Naive thymus-derived CD4-positive, alpha-beta T cell (primary cell): ENCODE measurements around the gene CACHD1. TPM values are rescaled to one million over a fixed set of nuclear protein-coding genes. Genes with fewer than 3 reads are reported as not detected.

Experiments
- ATAC-seq: fragments of 150-1000 bp; cut with Tn5 transposase; 2 replicates; pipeline ENCODE4 v1.10.0; 2021; ENCODE audit warnings: mild to moderate bottlenecking, moderate library complexity
- CTCF ChIA-PET: fragments of 350-600 bp; sonication (Branson Sonifier 250); formaldehyde crosslinking; loops from one replicate; lab custom pipeline; 2021; ENCODE audit warnings: antibody characterized with exemption; lab: Charles Lee
- POLR2A ChIA-PET: fragments of 350-600 bp; sonication (Branson Sonifier 250); formaldehyde crosslinking; loops from one replicate; lab custom pipeline; 2021; ENCODE audit warnings: antibody characterized with exemption, inconsistent platforms; lab: Charles Lee
- DNase-seq, 9 donors: peaks; one replicate each; pipeline versions ENCODE4 v3.0.0 to v3.0.0-alpha.2; 2020 to 2022; ENCODE audit warnings: mixed read lengths in 1 of 9
- H3K27ac ChIP-seq: one replicate; pipeline ENCODE4 v1.7.0; 2013; ENCODE audit warnings: mild to moderate bottlenecking, low read depth, low read length, moderate library complexity
- H3K27me3 ChIP-seq, 2 donors: one replicate each; pipeline ENCODE4 v1.7.0; 2013; ENCODE audit warnings: low read length in 2 of 2, mild to moderate bottlenecking in 2 of 2, moderate library complexity in 2 of 2; ENCODE audit not compliant: control insufficient read depth in 2 of 2, insufficient read depth in 2 of 2
- H3K36me3 ChIP-seq, 3 experiments: 1 replicate in 2 of 3; 2 replicates in 1 of 3; pipeline ENCODE4 v1.7.0; 2013; ENCODE audit warnings: low read length in 3 of 3, mild to moderate bottlenecking in 3 of 3, moderate library complexity in 1 of 3; ENCODE audit not compliant: insufficient read depth in 3 of 3, control insufficient read depth in 2 of 3
- H3K4me1 ChIP-seq, 2 donors: one replicate each; pipeline ENCODE4 v1.7.0; 2013; ENCODE audit warnings: low read length in 2 of 2, mild to moderate bottlenecking in 2 of 2, moderate library complexity in 1 of 2; ENCODE audit not compliant: control insufficient read depth in 2 of 2, insufficient read depth in 2 of 2
- H3K4me3 ChIP-seq: 2 replicates; pipeline ENCODE4 v1.7.0; 2013; ENCODE audit warnings: mild to moderate bottlenecking, low read length
- H3K9me3 ChIP-seq, 3 experiments: 1 replicate in 2 of 3; 2 replicates in 1 of 3; pipeline ENCODE4 v1.7.0; 2013; ENCODE audit warnings: low read length in 3 of 3; ENCODE audit not compliant: control insufficient read depth in 2 of 3
- H3K27ac Mint-ChIP-seq, 9 donors: one replicate each; pipeline ENCODE4 v1.8.0; 2020 to 2022; ENCODE audit warnings: mixed read lengths in 9 of 9, mild to moderate bottlenecking in 8 of 9, moderate library complexity in 5 of 9, inconsistent platforms in 2 of 9
- H3K27me3 Mint-ChIP-seq, 5 donors: one replicate each; pipeline ENCODE4 v1.8.0; 2021 to 2022; ENCODE audit warnings: mixed read lengths in 5 of 5, mild to moderate bottlenecking in 1 of 5
- H3K36me3 Mint-ChIP-seq, 5 donors: one replicate each; pipeline ENCODE4 v1.8.0; 2020 to 2022; ENCODE audit warnings: mixed read lengths in 5 of 5, mild to moderate bottlenecking in 3 of 5, inconsistent platforms in 1 of 5
- H3K4me1 Mint-ChIP-seq, 7 donors: one replicate each; pipeline ENCODE4 v1.8.0; 2020 to 2022; ENCODE audit warnings: mixed read lengths in 7 of 7, mild to moderate bottlenecking in 3 of 7, inconsistent platforms in 1 of 7
- H3K4me3 Mint-ChIP-seq, 10 donors: one replicate each; pipeline ENCODE4 v1.8.0; 2020 to 2022; ENCODE audit warnings: mild to moderate bottlenecking in 10 of 10, mixed read lengths in 10 of 10, moderate library complexity in 6 of 10, inconsistent platforms in 2 of 10
- H3K9me3 Mint-ChIP-seq, 11 donors: one replicate each; pipeline ENCODE4 v1.8.0; 2020 to 2022; ENCODE audit warnings: mixed read lengths in 11 of 11, mild to moderate bottlenecking in 4 of 11, inconsistent platforms in 1 of 11, moderate library complexity in 1 of 11
- intact Hi-C, 2 donors: fragments of 100-400 bp; cut with micrococcal nuclease; formaldehyde crosslinking; loops; one replicate each; pipeline ENCODE4 v1.15.1; 2023
- polyA plus RNA-seq, 2 donors: library from polyadenylated mRNA; unstranded; fragments of 300-500 nt; fragmentation: Illumina TruSeq; gene quantifications; one replicate each; pipeline ENCODE4 v1.2.3, GENCODE V29; 2021
- total RNA-seq, 6 experiments: library from RNA in 5 of 6; stranded (reverse) in 5 of 6; gene quantifications; 1 replicate in 5 of 6; 2 replicates in 1 of 6; pipeline ENCODE4 v1.2.3 and lab custom pipeline; 2021 to 2026

CACHD1 gene
- 1 to 10 TPM in 4 of 5 experiments, under 1 TPM in 1; 0.15 to 9.0 (median 3.4) TPM for total RNA-seq
- polyA plus RNA-seq = 1 to 10 TPM; 2.4 to 5.5 TPM
- 33.7 reads per million, percentile 62 among the genes with 10 or more reads in this experiment for total RNA-seq (lab: John Stamatoyannopoulos, UW)

GRCh38 chr1:64469977-64470664, at the start of gene CACHD1:
TSS of gene CACHD1 (plus strand) at chr1:64470129. CDS start at chr1:64470745, 616 bp downstream.
- Histone ChIP-seq H3K27ac (peak within 1 kb of the TSS; percentile 59), H3K4me3 (peak within 1 kb of the TSS; percentile 54), H3K9me3 (no peaks in the 10 kb centered on the region), H3K4me1 (peaks cover 0 to 12% of the 10 kb centered on the region in 2 donors), H3K36me3 (no peaks in the 10 kb centered on the region), H3K27me3 (no peaks in the 10 kb centered on the region)
- Mint-ChIP-seq H3K9me3 (no peaks in the 10 kb centered on the region), H3K27ac (peak within 1 kb of the TSS in 8 of 9 donors; percentile 26 to 73 (median 68)), H3K27me3 (peaks cover 28 to 67% (median 42%) of the 10 kb centered on the region in 5 donors), H3K4me1 (peaks cover 13 to 50% (median 24%) of the 10 kb centered on the region in 7 donors), H3K36me3 (peaks cover 0 to 4% (median 0%) of the 10 kb centered on the region in 5 donors), H3K4me3 (peak within 1 kb of the TSS; percentile 84 to 99 (median 94))
- peak; percentile 50 to 85 (median 68) for DNase-seq
- ChIA-PET CTCF (interaction anchor here (0.7 to 0.8 kb wide), 2 partner anchors 42 to 83 kb away, joined by 3 read pairs; no protein-coding TSS in a partner anchor), POLR2A (no interaction called here)
- intact Hi-C loops = loop anchor here (1.0 to 10.0 kb wide), 12 partner anchors 35 to 595 kb away; partner anchors contain the start of gene RAVER2 (in 1 of the 2)
- peak; percentile 89 for ATAC-seq

DNA sequence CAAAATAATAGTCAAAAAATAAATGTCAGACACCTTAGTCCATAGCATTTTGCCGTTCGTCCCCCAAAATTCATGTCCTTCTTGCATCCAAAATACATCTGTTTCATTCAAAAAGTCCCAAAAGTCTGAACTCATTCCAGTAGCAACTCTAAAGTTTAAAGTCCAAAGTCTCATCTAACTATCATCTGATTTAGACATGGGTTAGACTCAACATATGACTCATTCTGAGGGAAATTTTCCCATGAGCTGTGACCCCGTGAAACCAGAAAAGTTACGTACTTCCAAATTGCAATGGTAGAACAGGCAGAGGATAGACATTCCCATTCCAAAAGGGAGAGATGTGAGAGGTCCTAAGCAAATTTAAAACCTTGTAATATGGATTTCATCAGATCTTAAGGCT, 48.6 kb upstream of the CACHD1 start:
- H3K36me3 ChIP-seq = no peaks in the 10 kb centered on the region
- ChIA-PET POLR2A (no interaction called here), CTCF (no interaction called here)
- peaks cover 0 to 9% (median 0%) of the 10 kb centered on the region in 5 donors for H3K27me3 Mint-ChIP-seq
- H3K27ac ChIP-seq = no peak overlapping the region
- H3K27me3 ChIP-seq = no peaks in the 10 kb centered on the region
- H3K9me3 Mint-ChIP-seq = no peaks in the 10 kb centered on the region
- DNase-seq = no peak
- intact Hi-C loops = no loop called here
- no peak overlapping the region for H3K4me3 Mint-ChIP-seq
- H3K4me3 ChIP-seq = no peak overlapping the region
- no peak for ATAC-seq
- H3K27ac Mint-ChIP-seq = no peak overlapping the region
- H3K9me3 ChIP-seq = no peaks in the 10 kb centered on the region
- H3K36me3 Mint-ChIP-seq = no peaks in the 10 kb centered on the region
- no peaks in the 10 kb centered on the region for H3K4me1 ChIP-seq
- H3K4me1 Mint-ChIP-seq = no peaks in the 10 kb centered on the region

DNA sequence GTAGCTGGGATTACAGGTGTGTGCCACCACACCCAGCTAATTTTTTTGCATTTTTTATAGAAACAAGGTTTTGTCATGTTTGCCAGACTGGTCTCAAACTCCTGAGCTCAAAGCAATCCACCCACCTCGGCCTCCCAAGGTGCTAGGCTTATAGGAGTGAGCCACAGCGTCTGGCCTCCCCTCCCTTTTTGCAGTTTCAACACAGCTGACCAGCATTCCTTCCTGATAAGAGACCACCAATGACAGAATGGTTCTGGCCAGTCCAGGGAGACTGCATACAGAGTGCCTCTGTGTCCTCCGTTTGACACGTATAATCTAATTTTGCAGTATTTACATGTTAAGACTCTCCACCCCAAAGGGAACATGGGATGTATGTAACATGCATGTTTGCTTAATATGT, 46.4 kb upstream of the CACHD1 start:
- Histone ChIP-seq H3K4me3 (no peak overlapping the region), H3K36me3 (no peaks in the 10 kb centered on the region), H3K9me3 (no peaks in the 10 kb centered on the region), H3K4me1 (no peaks in the 10 kb centered on the region), H3K27ac (no peak overlapping the region), H3K27me3 (peaks cover 0 to 3% of the 10 kb centered on the region in 2 donors)
- DNase-seq (no peak), ATAC-seq (no peak)
- Mint-ChIP-seq H3K9me3 (no peaks in the 10 kb centered on the region), H3K27me3 (peaks cover 0 to 9% (median 0%) of the 10 kb centered on the region in 5 donors), H3K27ac (no peak overlapping the region), H3K4me1 (no peaks in the 10 kb centered on the region), H3K4me3 (no peak overlapping the region), H3K36me3 (no peaks in the 10 kb centered on the region)
- intact Hi-C loops = no loop called here
- ChIA-PET CTCF (no interaction called here), POLR2A (no interaction called here)

DNA sequence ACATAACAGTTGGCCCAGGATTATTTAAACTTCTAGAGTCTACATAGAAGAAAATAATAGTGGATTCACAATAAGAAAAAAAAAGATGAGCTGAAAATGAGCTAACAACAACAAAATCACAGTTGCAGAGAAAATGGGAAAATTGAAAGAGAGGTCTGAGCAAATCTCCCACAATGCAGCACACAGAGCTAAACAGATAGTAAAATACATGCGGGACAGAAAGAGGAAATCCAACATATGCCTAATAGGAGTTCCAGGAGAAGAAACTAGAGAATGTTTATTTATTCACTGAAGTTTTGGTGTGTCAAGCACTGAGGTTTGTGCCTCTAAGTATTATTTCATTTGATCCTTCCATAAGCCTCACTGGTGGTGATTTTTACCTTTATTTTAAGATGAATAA, 45.5 kb upstream of the CACHD1 start:
- Mint-ChIP-seq H3K27ac (no peak overlapping the region), H3K4me1 (no peaks in the 10 kb centered on the region), H3K36me3 (no peaks in the 10 kb centered on the region), H3K4me3 (no peak overlapping the region), H3K27me3 (peaks cover 0 to 9% (median 0%) of the 10 kb centered on the region in 5 donors), H3K9me3 (no peaks in the 10 kb centered on the region)
- no peak for DNase-seq
- Histone ChIP-seq H3K9me3 (no peaks in the 10 kb centered on the region), H3K36me3 (no peaks in the 10 kb centered on the region), H3K27ac (no peak overlapping the region), H3K27me3 (peaks cover 0 to 3% of the 10 kb centered on the region in 2 donors), H3K4me1 (no peaks in the 10 kb centered on the region), H3K4me3 (no peak overlapping the region)
- no peak for ATAC-seq
- ChIA-PET POLR2A (no interaction called here), CTCF (no interaction called here)
- intact Hi-C loops = no loop called here

DNA sequence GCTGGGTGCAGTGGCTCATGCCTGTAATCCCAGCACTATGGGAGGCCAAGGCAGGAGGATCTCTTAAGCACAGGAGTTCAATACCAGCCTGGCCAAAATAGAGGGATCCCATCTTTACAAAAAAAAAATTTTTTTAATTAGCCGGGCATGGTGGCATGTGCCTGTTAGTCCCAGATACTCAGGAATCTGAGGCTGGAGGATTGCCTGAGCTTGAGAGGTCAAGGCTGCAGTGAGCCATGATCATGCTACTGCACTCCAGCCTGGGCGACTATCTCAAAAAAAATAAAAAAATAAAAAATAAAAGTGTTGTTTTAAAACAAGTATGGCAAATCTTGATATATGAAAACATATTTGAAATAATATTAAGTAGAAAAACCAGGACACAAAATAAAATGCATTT, 44.4 kb upstream of the CACHD1 start:
- Histone ChIP-seq H3K27ac (no peak overlapping the region), H3K27me3 (peaks cover 0 to 3% of the 10 kb centered on the region in 2 donors), H3K4me3 (no peak overlapping the region), H3K36me3 (no peaks in the 10 kb centered on the region), H3K9me3 (no peaks in the 10 kb centered on the region), H3K4me1 (no peaks in the 10 kb centered on the region)
- Mint-ChIP-seq H3K27ac (no peak overlapping the region), H3K27me3 (peaks cover 0 to 8% (median 0%) of the 10 kb centered on the region in 5 donors), H3K36me3 (no peaks in the 10 kb centered on the region), H3K4me3 (no peak overlapping the region), H3K4me1 (no peaks in the 10 kb centered on the region), H3K9me3 (no peaks in the 10 kb centered on the region)
- ATAC-seq (no peak), DNase-seq (no peak)
- CTCF ChIA-PET = no interaction called here
- POLR2A ChIA-PET = no interaction called here
- intact Hi-C loops = no loop called here

DNA sequence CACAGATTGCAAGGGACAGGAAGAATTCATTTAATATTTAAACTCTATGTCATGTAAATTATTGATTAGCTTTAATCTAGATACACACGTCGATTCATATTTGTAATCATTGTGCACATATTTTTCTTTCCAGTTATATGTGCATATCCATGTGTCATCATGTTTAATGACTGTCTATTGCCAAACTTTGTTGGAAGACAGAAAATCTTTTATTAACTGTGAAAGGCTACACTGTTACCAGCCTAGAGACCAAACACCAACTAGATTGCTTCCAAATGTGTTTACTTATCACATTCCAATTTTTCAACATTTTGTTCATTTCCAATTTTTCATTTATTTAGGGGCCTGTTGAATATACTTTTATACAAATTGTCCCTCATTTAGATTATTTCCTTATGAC, 43.2 kb upstream of the CACHD1 start:
- no peak overlapping the region for H3K4me3 ChIP-seq
- no peaks in the 10 kb centered on the region for H3K4me1 ChIP-seq
- H3K36me3 Mint-ChIP-seq = no peaks in the 10 kb centered on the region
- CTCF ChIA-PET = no interaction called here
- no peaks in the 10 kb centered on the region for H3K36me3 ChIP-seq
- intact Hi-C loops = no loop called here
- H3K27ac ChIP-seq = no peak overlapping the region
- H3K9me3 ChIP-seq = no peaks in the 10 kb centered on the region
- H3K27ac Mint-ChIP-seq = no peak overlapping the region
- no peak for DNase-seq
- peaks cover 0 to 3% of the 10 kb centered on the region in 2 donors for H3K27me3 ChIP-seq
- no peak overlapping the region for H3K4me3 Mint-ChIP-seq
- no peak for ATAC-seq
- peaks cover 0 to 5% (median 0%) of the 10 kb centered on the region in 5 donors for H3K27me3 Mint-ChIP-seq
- no peaks in the 10 kb centered on the region for H3K4me1 Mint-ChIP-seq
- POLR2A ChIA-PET = no interaction called here
- H3K9me3 Mint-ChIP-seq = no peaks in the 10 kb centered on the region

DNA sequence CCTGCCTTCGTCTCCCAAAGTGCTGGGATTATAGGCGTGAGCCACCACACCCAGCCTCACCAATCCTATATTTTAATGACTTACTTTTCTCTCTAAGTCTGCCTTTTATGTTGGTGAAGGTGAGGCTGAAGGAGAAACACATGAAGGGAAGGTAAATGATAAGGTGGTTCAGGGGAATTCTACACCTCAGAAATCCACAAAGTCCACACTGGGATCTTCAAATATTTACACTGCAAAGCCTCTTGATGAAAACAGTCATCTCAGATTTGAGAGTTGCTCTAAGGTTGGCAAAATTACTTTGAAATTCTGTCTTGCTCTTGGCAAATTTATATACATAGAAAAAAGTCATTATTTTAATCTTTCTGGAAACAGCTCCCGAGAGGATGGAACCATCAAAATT, 42.0 kb upstream of the CACHD1 start:
- Histone ChIP-seq H3K4me3 (no peak overlapping the region), H3K9me3 (no peaks in the 10 kb centered on the region), H3K27me3 (peaks cover 0 to 3% of the 10 kb centered on the region in 2 donors), H3K4me1 (no peaks in the 10 kb centered on the region), H3K27ac (no peak overlapping the region), H3K36me3 (no peaks in the 10 kb centered on the region)
- DNase-seq (no peak), ATAC-seq (no peak)
- Mint-ChIP-seq H3K27ac (no peak overlapping the region), H3K27me3 (peaks cover 0 to 5% (median 0%) of the 10 kb centered on the region in 5 donors), H3K4me1 (no peaks in the 10 kb centered on the region), H3K9me3 (no peaks in the 10 kb centered on the region), H3K4me3 (no peak overlapping the region), H3K36me3 (no peaks in the 10 kb centered on the region)
- ChIA-PET CTCF (no interaction called here), POLR2A (no interaction called here)
- intact Hi-C loops = no loop called here
